HG03045 (cell line): ENCODE results near the gene RALGPS2.

Experiments used
- ATAC-seq: cut with Tn5 transposase; IDR thresholded peaks from one replicate; pipeline ENCODE4 v1.9.1; 2021; ENCODE audit warnings: mild to moderate bottlenecking, moderate library complexity; ENCODE audit not compliant: unreplicated experiment

RALGPS2 gene, protein sequence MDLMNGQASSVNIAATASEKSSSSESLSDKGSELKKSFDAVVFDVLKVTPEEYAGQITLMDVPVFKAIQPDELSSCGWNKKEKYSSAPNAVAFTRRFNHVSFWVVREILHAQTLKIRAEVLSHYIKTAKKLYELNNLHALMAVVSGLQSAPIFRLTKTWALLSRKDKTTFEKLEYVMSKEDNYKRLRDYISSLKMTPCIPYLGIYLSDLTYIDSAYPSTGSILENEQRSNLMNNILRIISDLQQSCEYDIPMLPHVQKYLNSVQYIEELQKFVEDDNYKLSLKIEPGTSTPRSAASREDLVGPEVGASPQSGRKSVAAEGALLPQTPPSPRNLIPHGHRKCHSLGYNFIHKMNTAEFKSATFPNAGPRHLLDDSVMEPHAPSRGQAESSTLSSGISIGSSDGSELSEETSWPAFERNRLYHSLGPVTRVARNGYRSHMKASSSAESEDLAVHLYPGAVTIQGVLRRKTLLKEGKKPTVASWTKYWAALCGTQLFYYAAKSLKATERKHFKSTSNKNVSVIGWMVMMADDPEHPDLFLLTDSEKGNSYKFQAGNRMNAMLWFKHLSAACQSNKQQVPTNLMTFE

GRCh38 chr1:178724728-178725465 is at the start of gene RALGPS2:
Gene RALGPS2 (plus strand): TSS chr1:178725244. CDS start chr1:178776765, 51,521 bp downstream.
- ATAC-seq: peak; percentile 69

GRCh38 chr1:178679237-178679636 is 45.8 kb upstream of the RALGPS2 start:
- no peak for ATAC-seq

- ATAC-seq: no peak
Observed at GRCh38 chr1:178682429-178682828, 42.6 kb upstream of the RALGPS2 start.

- ATAC-seq: no peak
Observed at GRCh38 chr1:178682886-178683285, 42.2 kb upstream of the RALGPS2 start.

DNA sequence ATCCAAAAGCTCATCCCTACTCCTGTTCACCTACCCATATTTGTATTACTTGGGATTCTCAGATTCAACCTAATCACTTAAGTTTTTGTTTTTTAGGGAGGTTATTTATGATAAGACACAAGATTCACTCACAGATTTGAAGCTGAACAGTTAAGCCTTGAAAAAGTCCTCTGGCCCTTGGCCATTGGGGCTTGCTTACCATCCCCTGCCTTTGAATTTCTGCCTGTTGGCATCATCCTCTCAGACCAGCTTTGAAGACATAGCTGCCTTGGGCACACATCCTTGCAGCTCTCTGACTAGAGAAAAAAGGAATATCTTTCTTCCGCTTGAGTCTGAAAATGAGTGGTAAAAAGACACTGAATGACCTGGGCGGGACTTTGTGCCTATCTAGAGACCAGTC is 41.8 kb upstream of the RALGPS2 start:
- ATAC-seq: no peak

- no peak for ATAC-seq
Observed at GRCh38 chr1:178684111-178684510, 40.9 kb upstream of the RALGPS2 start.

DNA sequence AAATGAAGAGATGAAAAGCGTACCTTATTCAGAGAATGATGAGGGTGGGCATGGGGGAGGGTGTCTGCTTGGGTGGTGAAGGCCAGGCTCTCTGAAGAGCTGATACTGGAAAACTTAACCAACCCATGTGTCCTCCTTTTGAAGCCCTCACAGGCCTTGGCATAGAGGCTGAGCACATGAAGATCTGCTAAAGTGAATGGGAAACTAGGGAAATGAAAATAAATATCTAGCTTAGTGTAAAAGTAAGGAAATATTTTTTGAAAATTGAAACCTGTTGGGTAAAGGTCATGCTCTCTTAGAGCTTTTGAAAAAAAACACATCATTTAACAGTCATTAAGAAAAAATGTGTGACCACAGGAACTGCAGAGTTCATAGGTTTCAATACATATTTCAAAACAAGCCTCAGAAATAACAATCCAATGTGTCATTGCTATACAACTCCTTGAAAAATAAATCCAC is 40.5 kb upstream of the RALGPS2 start:
- peak; percentile 83 for ATAC-seq

DNA sequence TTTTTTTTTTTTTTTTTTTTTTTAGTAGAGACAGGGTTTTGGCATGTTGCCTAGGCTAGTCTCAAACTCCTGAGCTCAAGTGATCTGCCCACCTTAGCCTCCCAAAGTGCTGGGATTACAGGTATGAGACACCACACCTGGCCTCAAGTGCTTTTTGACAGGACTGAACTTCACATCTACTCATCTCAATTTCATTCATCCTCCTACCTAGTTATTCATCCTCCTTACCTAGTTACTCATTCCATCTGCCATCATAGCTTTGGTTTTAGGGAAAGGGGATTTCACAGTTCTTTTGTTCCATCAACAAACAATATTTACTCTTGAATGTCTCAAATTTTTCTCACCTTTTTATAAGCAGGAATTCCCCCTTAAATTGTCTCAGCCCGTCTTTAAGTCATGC is 38.6 kb upstream of the RALGPS2 start:
- no peak for ATAC-seq

- no peak for ATAC-seq
Observed at GRCh38 chr1:178688244-178688643, 36.8 kb upstream of the RALGPS2 start.

DNA sequence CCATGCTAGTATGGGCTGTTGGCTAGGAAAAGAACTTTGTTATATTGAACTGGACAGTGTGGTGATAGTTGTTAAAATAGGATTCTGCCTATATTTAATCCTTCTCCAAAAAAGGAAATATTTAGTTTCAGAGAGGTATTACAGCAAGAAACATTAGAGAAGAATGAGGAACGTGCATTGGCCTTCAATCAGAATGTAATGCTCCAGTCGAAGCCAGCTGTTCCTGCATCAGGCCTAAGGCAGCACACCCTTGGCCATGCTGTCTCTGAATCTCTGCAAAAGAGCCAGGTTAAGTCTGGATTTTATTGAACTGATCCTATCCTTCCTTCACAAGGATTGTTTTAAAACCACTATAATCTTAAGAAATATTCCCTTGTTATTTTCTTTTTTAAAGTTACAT is 35.3 kb upstream of the RALGPS2 start:
- ATAC-seq: no peak

- no peak for ATAC-seq
Observed at GRCh38 chr1:178690496-178690895, 34.5 kb upstream of the RALGPS2 start.

DNA sequence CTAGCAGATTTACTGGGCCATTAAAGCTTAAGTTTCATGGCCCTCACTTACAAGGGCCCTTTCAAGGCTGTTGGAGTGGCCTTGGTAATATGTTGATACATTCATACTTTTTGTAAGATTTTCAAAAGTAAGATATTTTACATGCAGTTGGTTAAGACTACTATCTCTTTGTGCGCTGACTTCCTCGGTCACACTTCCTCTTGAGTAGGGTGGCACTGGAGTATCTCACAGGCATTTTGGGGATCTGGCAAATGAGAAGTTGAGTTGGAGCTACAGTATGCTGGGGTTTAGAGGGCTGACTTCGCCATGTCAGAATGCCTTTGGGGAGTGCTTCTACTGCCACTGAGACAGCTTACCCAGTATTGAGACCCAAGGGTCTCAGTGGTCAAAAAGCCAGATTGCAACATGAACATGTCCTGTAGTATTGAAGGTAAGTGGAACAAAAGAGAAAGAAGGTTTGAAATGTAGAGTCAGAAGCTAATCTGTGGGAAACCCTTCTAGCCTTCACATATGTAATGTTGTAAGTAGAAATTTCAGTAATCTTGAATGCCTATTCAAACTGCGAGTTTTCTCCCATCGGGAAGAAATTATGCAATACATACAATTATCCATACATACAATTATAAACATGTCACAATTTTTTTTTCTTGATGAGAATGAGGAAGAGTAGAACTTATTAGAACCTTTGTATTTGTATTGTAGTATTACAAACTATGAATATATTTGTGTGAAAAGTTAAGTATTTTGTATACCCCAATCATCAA is 32.3 kb upstream of the RALGPS2 start:
- ATAC-seq: no peak

- ATAC-seq: no peak
Observed at GRCh38 chr1:178693366-178693765, 31.7 kb upstream of the RALGPS2 start.

DNA sequence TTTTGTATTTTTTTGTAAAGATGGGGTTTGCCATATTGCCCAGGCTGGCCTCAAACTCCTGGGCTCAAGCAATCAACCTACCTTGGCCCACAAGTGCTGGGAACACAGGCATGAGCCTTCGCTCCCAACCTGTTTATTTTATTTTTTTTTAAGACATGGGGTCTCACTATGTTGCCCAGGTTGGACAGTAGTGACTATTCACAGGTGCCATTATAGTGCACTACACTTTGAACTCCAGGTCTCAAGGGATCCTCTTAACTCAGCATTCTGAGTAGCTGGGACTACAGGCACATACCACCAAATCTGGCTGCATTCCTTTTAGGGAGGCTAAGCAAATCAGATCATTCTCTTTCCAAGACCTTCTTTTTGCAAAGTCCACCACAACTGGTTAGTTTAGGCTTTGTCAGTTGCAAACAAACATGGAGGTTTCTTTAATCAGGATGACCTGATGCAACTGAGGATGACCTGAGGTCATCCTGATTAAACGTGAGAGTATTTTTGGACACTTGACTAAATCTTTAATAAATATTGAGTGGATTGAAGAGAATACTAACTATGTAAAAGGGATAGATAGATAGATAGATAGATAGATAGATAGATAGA is 30.0 kb upstream of the RALGPS2 start:
- no peak for ATAC-seq

GRCh38 chr1:178702146-178702545 is 22.9 kb upstream of the RALGPS2 start:
- no peak for ATAC-seq

DNA sequence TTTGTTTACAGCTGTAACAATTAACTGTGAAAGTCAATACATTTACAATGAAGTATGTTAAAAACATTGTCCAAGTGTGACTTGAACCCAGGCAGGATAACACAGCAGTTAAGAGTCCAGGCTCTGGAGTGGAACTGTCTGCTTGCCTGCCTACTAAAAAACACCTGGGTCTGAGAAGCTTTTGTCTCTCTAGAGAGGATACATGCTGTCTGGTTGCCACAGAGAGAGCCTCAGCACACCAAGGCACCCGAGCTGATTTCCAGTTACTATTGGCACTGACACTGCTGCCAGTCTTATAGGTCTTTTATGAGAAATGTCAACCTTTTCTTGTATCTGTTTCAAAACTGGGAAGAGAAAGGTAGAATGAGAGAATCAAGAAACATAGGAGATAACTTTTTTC is 20.2 kb upstream of the RALGPS2 start:
- ATAC-seq: no peak

DNA sequence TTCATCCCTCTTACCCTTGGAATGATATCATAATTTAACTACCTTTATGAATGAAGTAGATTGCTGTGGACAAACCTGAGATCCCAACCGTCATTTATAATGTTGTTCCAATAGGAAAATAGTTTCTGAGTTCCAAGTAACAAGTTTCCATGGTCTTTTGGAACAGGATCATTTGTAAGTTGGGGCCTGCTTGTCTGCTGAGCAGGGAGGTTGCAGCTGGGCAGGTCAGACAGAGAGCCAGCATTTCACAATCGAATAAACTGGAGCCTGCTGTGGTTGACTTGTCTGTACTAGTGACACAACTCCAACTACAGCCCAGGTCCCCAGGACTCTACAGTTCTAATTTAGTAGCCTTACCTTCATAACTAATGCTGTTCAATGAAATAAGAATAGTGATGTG is 18.6 kb upstream of the RALGPS2 start:
- ATAC-seq: no peak

DNA sequence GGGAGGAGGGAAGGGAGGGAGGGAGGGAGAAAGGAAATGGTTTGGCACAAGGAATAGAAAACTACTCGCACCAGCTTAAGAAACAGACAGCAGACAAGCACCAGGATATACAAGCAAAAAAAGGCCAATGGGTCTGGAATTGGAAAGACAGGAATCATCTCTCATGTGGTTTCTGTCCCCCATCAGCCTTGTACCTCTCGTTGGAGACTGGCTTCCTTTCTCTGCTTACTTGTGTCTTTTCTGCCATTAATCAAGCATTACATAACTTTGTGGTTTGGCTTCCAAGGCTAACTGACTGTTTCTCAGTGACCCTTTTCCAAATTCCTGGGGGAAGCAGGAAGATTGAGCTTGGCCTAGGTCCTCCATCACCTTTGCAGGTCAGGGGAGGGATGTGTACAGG is 11.8 kb upstream of the RALGPS2 start:
- ATAC-seq: no peak

DNA sequence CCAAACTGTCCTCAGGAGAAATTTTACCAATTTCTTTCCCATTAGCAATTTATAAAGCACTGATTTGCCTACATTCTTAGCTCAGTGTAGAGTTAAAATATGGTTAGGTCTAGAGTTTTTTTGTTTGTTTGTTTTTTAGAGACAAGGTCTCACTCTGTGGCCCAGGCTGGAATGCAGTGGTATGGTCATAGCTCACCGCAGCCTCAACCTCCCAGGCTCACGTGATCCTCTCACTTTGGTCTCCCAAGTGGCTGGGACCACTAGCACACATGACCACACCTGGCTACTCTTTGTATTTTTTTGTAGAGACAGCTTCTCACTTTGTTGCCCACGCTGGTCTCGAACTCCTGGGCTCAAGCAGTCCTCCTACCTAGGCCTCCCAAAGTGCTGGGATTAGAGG is 10.6 kb upstream of the RALGPS2 start:
- no peak for ATAC-seq

DNA sequence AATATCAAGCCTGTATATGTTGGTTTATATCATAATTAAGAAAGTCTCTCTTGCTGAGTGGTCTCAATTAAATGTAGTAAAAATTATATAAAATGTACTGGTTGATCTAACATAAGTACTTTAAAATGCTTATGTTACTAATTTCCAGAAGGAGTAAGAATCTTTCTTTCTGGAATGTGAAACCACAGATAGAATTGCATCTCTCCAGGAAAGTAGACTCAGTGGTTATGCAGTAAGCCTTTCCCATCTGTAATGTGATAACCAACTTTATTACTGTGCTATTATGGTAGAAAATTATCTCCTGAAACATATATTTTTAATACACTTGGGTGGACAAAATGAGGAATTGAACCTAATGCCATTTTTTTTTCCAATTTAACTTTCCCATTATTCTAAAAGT is 8.9 kb upstream of the RALGPS2 start:
- no peak for ATAC-seq

- ATAC-seq: no peak
Observed at GRCh38 chr1:178718520-178718919, 6.5 kb upstream of the RALGPS2 start.
